Liver (tissue), 9 donors: ENCODE data around the gene FOXA2. TPM values are rescaled to one million over a fixed set of nuclear protein-coding genes. Genes with fewer than 3 reads are reported as not detected.

Source experiments
- DNase-seq: peaks from one replicate; pipeline ENCODE4 v3.0.0-alpha.2; 2017; ENCODE audit warnings: low spot score
- H3K27ac ChIP-seq, 2 donors: one replicate each; pipeline ENCODE4 v1.7.0; 2013; ENCODE audit warnings: inconsistent platforms in 2 of 2, low read length in 2 of 2, control low read depth in 1 of 2, low read depth in 1 of 2, mild to moderate bottlenecking in 1 of 2
- H3K27me3 ChIP-seq, 4 donors: one replicate each; pipeline versions ENCODE4 v1.6.1 to v1.7.0; 2013; ENCODE audit warnings: low read length in 3 of 4, inconsistent platforms in 1 of 4, mild to moderate bottlenecking in 1 of 4, moderate library complexity in 1 of 4; ENCODE audit not compliant: control insufficient read depth in 4 of 4, insufficient read depth in 4 of 4
- H3K36me3 ChIP-seq, 4 donors: one replicate each; pipeline versions ENCODE4 v1.6.1 to v1.7.0; 2013; ENCODE audit warnings: low read length in 3 of 4, mild to moderate bottlenecking in 3 of 4, low read depth in 1 of 4, moderate library complexity in 1 of 4; ENCODE audit not compliant: control insufficient read depth in 4 of 4, insufficient read depth in 3 of 4
- H3K4me1 ChIP-seq, 4 donors: one replicate each; pipeline versions ENCODE4 v1.6.1 to v1.7.0; 2013; ENCODE audit warnings: low read length in 3 of 4, mild to moderate bottlenecking in 3 of 4, moderate library complexity in 1 of 4; ENCODE audit not compliant: control insufficient read depth in 4 of 4, insufficient read depth in 4 of 4
- H3K4me3 ChIP-seq, 3 donors: one replicate each; pipeline versions ENCODE4 v1.6.1 to v1.7.0; 2013; ENCODE audit warnings: low read length in 3 of 3, control low read depth in 1 of 3, low read depth in 1 of 3, mild to moderate bottlenecking in 1 of 3
- H3K9ac ChIP-seq, 2 donors: one replicate each; pipeline ENCODE4 v1.7.0; 2013; ENCODE audit warnings: low read length in 2 of 2, mild to moderate bottlenecking in 2 of 2, moderate library complexity in 2 of 2, control low read depth in 1 of 2, low read depth in 1 of 2
- H3K9me3 ChIP-seq, 4 donors: one replicate each; pipeline versions ENCODE4 v1.6.1 to v1.7.0; 2013; ENCODE audit warnings: low read length in 3 of 4; ENCODE audit not compliant: control insufficient read depth in 4 of 4
- EGR1 ChIP-seq, 2 donors: IDR thresholded peaks; 2 replicates each; pipeline ENCODE4 v1.6.1; 2016 to 2018; ENCODE audit warnings: antibody characterized with exemption in 2 of 2, low read depth in 2 of 2
- FOXA1 ChIP-seq: IDR thresholded peaks from 2 replicates; pipeline ENCODE4 v1.6.1; 2016; ENCODE audit warnings: antibody characterized with exemption
- FOXA2 ChIP-seq: IDR thresholded peaks from 2 replicates; pipeline ENCODE4 v1.6.1; 2016; ENCODE audit warnings: antibody characterized with exemption
- GABPA ChIP-seq, 2 donors: IDR thresholded peaks in 1 of 2; conservative IDR thresholded peaks in 1 of 2; 2 replicates each; pipeline ENCODE4 v1.6.1; 2016; ENCODE audit warnings: antibody characterized with exemption in 2 of 2, mild to moderate bottlenecking in 1 of 2, moderate library complexity in 1 of 2
- HNF4A ChIP-seq, 2 donors: conservative IDR thresholded peaks; 2 replicates each; pipeline ENCODE4 v1.6.1; 2016; ENCODE audit warnings: antibody characterized with exemption in 2 of 2, mild to moderate bottlenecking in 2 of 2
- HNF4G ChIP-seq: IDR thresholded peaks from 2 replicates; pipeline ENCODE4 v1.6.1; 2016; ENCODE audit warnings: antibody characterized with exemption
- JUND ChIP-seq, 2 donors: IDR thresholded peaks; 2 replicates each; pipeline ENCODE4 v1.6.1; 2016; ENCODE audit warnings: antibody characterized with exemption in 2 of 2
- MAX ChIP-seq: IDR thresholded peaks from 2 replicates; pipeline ENCODE4 v1.6.1; 2016; ENCODE audit warnings: antibody characterized with exemption
- NR2F2 ChIP-seq: IDR thresholded peaks from 2 replicates; pipeline ENCODE4 v1.6.1; 2016; ENCODE audit warnings: antibody characterized with exemption
- RAD21 ChIP-seq, 2 donors: IDR thresholded peaks; 2 replicates each; pipeline ENCODE4 v1.6.1; 2016; ENCODE audit warnings: antibody characterized with exemption in 2 of 2, mild to moderate bottlenecking in 2 of 2
- RXRA ChIP-seq, 2 donors: IDR thresholded peaks; 2 replicates each; pipeline ENCODE4 v1.6.1; 2017 to 2018; ENCODE audit warnings: antibody characterized with exemption in 2 of 2, mild to moderate bottlenecking in 1 of 2
- SP1 ChIP-seq: IDR thresholded peaks from 2 replicates; pipeline ENCODE4 v1.6.1; 2018; ENCODE audit warnings: antibody characterized with exemption, mild to moderate bottlenecking
- TAF1 ChIP-seq: conservative IDR thresholded peaks from 2 replicates; pipeline ENCODE4 v1.6.1; 2016; ENCODE audit warnings: antibody characterized with exemption, mild to moderate bottlenecking
- YY1 ChIP-seq: IDR thresholded peaks from 2 replicates; pipeline ENCODE4 v1.6.1; 2016; ENCODE audit warnings: antibody characterized with exemption, mild to moderate bottlenecking
- ZBTB33 ChIP-seq: IDR thresholded peaks from 2 replicates; pipeline ENCODE4 v1.6.1; 2016; ENCODE audit warnings: antibody characterized with exemption
- WGBS: extraction: QIAGEN DNeasy Blood & Tissue Kit; methylation state at CpG from one replicate; pipeline ENCODE4 v1.1.7; 2013; 5-methylcytosine and 5-hydroxymethylcytosine counted together
- polyA plus RNA-seq, 2 donors: library from polyadenylated mRNA; stranded (reverse) in 1 of 2; unstranded in 1 of 2; fragments of 200-250 nt in 1 of 2; fragments of >200 nt in 1 of 2; fragmentation: Nextera tagmentation in 1 of 2; extraction: Ambion mirVana in 1 of 2; gene quantifications; one replicate each; pipeline versions ENCODE4 v1.2.1 to v1.2.3, GENCODE V29; 2013 to 2015
- total RNA-seq, 2 donors: library from RNA; depleted of rRNA; stranded (reverse); fragments of >200 nt; gene quantifications; one replicate each; pipeline ENCODE4 v1.2.3, GENCODE V29; 2014
- TF ChIP-seq, protein P1 (sequence below): IDR thresholded peaks from 2 replicates; pipeline ENCODE4 v1.6.1; 2016; ENCODE audit warnings: antibody characterized with exemption
- TF ChIP-seq, protein P2 (sequence below): IDR thresholded peaks from 2 replicates; pipeline ENCODE4 v1.6.1; 2016; ENCODE audit warnings: antibody characterized with exemption, mild to moderate bottlenecking
- TF ChIP-seq, protein P3 (sequence below): fragments of 150-350 bp; IDR thresholded peaks from 2 replicates; pipeline ENCODE4 v1.5.1; 2017; ENCODE audit warnings: improper control_type of control experiment, low read depth, low read length; ENCODE audit not compliant: missing input control
- donor health status: healthy.
- donor health status: healthy.
- donor health status: healthy.
- donor health status: healthy.
- donor health status: healthy.

FOXA2 gene
- total and polyA plus RNA-seq, 4 donors, result 5.2 to 12.7 (median 11.1) TPM

GRCh38 chr20:22535483-22535882 is 48.9 kb downstream of the FOXA2 start:
- H3K27me3 ChIP-seq, result no peaks in the 10 kb centered on the region
- H3K4me3 ChIP-seq, result no peak overlapping the region
- H3K27ac ChIP-seq, result no peak overlapping the region
- TF ChIP-seq GABPA (IDR thresholded peaks at IDR 0.05 in 1 of 2, conservative IDR thresholded peaks at IDR 0.05 in 1 of 2) (no peak), JUND (IDR thresholded peaks at IDR 0.05) (no peak), TAF1 (no peak), MAX (no peak), HNF4A (conservative IDR thresholded peaks at IDR 0.05) (no peak), YY1 (no peak), FOXA2 (no peak), FOXA1 (no peak), ZBTB33 (no peak), HNF4G (no peak)
- TF ChIP-seq, protein P1, sequence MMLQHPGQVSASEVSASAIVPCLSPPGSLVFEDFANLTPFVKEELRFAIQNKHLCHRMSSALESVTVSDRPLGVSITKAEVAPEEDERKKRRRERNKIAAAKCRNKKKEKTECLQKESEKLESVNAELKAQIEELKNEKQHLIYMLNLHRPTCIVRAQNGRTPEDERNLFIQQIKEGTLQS, result no peak
- TF ChIP-seq, protein P2, sequence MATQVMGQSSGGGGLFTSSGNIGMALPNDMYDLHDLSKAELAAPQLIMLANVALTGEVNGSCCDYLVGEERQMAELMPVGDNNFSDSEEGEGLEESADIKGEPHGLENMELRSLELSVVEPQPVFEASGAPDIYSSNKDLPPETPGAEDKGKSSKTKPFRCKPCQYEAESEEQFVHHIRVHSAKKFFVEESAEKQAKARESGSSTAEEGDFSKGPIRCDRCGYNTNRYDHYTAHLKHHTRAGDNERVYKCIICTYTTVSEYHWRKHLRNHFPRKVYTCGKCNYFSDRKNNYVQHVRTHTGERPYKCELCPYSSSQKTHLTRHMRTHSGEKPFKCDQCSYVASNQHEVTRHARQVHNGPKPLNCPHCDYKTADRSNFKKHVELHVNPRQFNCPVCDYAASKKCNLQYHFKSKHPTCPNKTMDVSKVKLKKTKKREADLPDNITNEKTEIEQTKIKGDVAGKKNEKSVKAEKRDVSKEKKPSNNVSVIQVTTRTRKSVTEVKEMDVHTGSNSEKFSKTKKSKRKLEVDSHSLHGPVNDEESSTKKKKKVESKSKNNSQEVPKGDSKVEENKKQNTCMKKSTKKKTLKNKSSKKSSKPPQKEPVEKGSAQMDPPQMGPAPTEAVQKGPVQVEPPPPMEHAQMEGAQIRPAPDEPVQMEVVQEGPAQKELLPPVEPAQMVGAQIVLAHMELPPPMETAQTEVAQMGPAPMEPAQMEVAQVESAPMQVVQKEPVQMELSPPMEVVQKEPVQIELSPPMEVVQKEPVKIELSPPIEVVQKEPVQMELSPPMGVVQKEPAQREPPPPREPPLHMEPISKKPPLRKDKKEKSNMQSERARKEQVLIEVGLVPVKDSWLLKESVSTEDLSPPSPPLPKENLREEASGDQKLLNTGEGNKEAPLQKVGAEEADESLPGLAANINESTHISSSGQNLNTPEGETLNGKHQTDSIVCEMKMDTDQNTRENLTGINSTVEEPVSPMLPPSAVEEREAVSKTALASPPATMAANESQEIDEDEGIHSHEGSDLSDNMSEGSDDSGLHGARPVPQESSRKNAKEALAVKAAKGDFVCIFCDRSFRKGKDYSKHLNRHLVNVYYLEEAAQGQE, result no peak
- TF ChIP-seq, protein P3, sequence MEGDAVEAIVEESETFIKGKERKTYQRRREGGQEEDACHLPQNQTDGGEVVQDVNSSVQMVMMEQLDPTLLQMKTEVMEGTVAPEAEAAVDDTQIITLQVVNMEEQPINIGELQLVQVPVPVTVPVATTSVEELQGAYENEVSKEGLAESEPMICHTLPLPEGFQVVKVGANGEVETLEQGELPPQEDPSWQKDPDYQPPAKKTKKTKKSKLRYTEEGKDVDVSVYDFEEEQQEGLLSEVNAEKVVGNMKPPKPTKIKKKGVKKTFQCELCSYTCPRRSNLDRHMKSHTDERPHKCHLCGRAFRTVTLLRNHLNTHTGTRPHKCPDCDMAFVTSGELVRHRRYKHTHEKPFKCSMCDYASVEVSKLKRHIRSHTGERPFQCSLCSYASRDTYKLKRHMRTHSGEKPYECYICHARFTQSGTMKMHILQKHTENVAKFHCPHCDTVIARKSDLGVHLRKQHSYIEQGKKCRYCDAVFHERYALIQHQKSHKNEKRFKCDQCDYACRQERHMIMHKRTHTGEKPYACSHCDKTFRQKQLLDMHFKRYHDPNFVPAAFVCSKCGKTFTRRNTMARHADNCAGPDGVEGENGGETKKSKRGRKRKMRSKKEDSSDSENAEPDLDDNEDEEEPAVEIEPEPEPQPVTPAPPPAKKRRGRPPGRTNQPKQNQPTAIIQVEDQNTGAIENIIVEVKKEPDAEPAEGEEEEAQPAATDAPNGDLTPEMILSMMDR, result no peak
- no peaks in the 10 kb centered on the region for H3K36me3 ChIP-seq
- no peaks in the 10 kb centered on the region for H3K4me1 ChIP-seq
- H3K9me3 ChIP-seq, result no peaks in the 10 kb centered on the region
- DNase-seq, result no peak
- 91% methylated on average over 5 of the region's 5 CpGs for WGBS
- H3K9ac ChIP-seq, result no peak overlapping the region

DNA sequence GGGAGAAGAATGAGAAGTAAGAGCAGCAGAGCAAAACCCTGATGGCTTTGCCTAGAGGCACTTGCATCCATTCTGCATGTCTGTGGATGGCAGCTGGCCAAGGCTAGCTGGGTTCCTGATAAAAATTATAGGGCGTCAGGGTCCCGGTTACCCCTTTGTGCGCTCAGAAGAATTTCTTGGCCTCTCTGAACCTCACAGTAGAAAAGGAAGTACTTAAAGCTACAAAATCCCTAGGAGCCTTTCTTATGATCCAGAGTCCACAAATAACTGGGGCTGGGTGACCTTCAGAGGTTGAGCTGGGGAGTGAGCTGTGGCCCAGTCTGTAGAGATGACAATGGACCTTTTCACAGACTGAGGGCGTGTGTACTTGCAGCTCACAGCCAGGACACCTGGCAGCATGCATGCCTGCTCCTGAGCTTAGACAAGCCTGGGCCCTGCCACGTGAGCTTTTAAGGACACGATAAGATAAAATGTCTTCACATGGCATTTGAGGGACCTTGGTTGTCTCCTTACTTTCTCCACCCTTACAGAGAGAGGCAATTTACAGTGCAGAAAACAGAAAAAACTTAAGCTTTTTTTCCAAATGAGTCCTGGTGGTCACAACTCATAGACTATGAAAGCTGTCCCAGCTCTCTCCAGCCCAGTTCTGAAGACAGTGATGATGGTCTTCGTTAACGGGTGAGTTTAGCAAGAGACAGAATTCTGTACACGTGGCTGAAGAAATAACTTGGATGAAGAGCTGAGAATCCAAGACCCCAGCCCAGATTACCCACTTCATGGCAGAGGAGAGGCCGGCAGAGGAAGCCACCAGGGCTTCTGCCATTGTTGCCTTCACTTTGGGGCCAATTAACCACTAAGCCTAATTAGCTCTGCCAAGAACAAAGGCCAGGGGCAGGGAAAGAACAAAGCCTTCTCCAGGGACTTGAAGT is 50.3 kb downstream of the FOXA2 start:
- no peak for TF ChIP-seq YY1
- TF ChIP-seq RAD21 (IDR thresholded peaks at IDR 0.05), result no peak
- no peak for TF ChIP-seq JUND (IDR thresholded peaks at IDR 0.05)
- TF ChIP-seq, protein P1, result no peak
- TF ChIP-seq SP1, result no peak
- TF ChIP-seq HNF4A (conservative IDR thresholded peaks at IDR 0.05), result no peak
- no peak for TF ChIP-seq GABPA (IDR thresholded peaks at IDR 0.05 in 1 of 2, conservative IDR thresholded peaks at IDR 0.05 in 1 of 2)
- no peak for TF ChIP-seq HNF4G
- TF ChIP-seq NR2F2, result no peak
- no peak for TF ChIP-seq TAF1
- no peak for TF ChIP-seq FOXA1
- no peak for TF ChIP-seq RXRA (IDR thresholded peaks at IDR 0.05)
- TF ChIP-seq FOXA2, result no peak
- TF ChIP-seq EGR1 (IDR thresholded peaks at IDR 0.05; ENCODE audit: low read depth in 2 of 2), result no peak
- Histone ChIP-seq H3K9me3 (no peaks in the 10 kb centered on the region), H3K4me3 (no peak overlapping the region), H3K4me1 (peaks cover 0 to 7% (median 3%) of the 10 kb centered on the region in 4 donors), H3K9ac (no peak overlapping the region), H3K27ac (no peak overlapping the region), H3K36me3 (no peaks in the 10 kb centered on the region), H3K27me3 (no peaks in the 10 kb centered on the region)
- 88% methylated on average over 10 of the region's 10 CpGs for WGBS
- no peak for DNase-seq
